Endodermal cell (in vitro differentiated cells): ENCODE measurements around the gene PM20D2. TPM values are rescaled to one million over a fixed set of nuclear protein-coding genes. Genes with fewer than 3 reads are reported as not detected.

Source experiments
- DNase-seq: peaks from one replicate; pipeline ENCODE4 v3.0.0-alpha.2; 2017
- H3K27ac ChIP-seq: 2 replicates; pipeline ENCODE4 v1.5.1; 2013; ENCODE audit warnings: mild to moderate bottlenecking, low read depth, low read length, moderate library complexity
- H3K27me3 ChIP-seq: 2 replicates; pipeline ENCODE4 v1.6.1; 2013; ENCODE audit warnings: mild to moderate bottlenecking, low read length, moderate library complexity; ENCODE audit not compliant: insufficient read depth, control insufficient read depth, poor library complexity, severe bottlenecking
- H3K36me3 ChIP-seq: 2 replicates; pipeline ENCODE4 v1.7.0; 2013; ENCODE audit warnings: mild to moderate bottlenecking, low read length, moderate library complexity; ENCODE audit not compliant: control insufficient read depth, insufficient read depth
- H3K4me1 ChIP-seq: one replicate; pipeline ENCODE4 v1.7.0; 2013; ENCODE audit warnings: low read length; ENCODE audit not compliant: control insufficient read depth, insufficient read depth
- H3K4me3 ChIP-seq: 2 replicates; pipeline ENCODE4 v1.5.1; 2013; ENCODE audit warnings: mild to moderate bottlenecking, low read length, moderate library complexity
- H3K9ac ChIP-seq: 2 replicates; pipeline ENCODE4 v1.6.1; 2013; ENCODE audit warnings: mild to moderate bottlenecking, low read length, moderate library complexity; ENCODE audit not compliant: poor library complexity, severe bottlenecking; ENCODE audit errors: extremely low read depth
- H3K9me3 ChIP-seq: 2 replicates; pipeline ENCODE4 v1.6.1; 2013; ENCODE audit warnings: mild to moderate bottlenecking, low read length, moderate library complexity; ENCODE audit not compliant: control insufficient read depth
- H3K27ac Mint-ChIP-seq: 2 replicates; pipeline ENCODE4 v1.8.0; 2020; ENCODE audit warnings: mixed read lengths
- H3K27me3 Mint-ChIP-seq: 2 replicates; pipeline ENCODE4 v1.8.0; 2021; ENCODE audit warnings: mild to moderate bottlenecking, mixed read lengths; ENCODE audit not compliant: insufficient read depth
- H3K36me3 Mint-ChIP-seq: 2 replicates; pipeline ENCODE4 v1.8.0; 2020; ENCODE audit warnings: low read depth, mixed read lengths
- H3K4me1 Mint-ChIP-seq: 2 replicates; pipeline ENCODE4 v1.8.0; 2020; ENCODE audit warnings: mixed read lengths
- H3K4me3 Mint-ChIP-seq: 2 replicates; pipeline ENCODE4 v1.8.0; 2020; ENCODE audit warnings: mild to moderate bottlenecking, moderate library complexity, mixed read lengths
- H3K9me3 Mint-ChIP-seq: 2 replicates; pipeline ENCODE4 v1.8.0; 2020; ENCODE audit warnings: mild to moderate bottlenecking, mixed read lengths
- WGBS, 2 experiments: methylation state at CpG; one replicate each; pipeline versions ENCODE4 v1.1.5 to v1.1.7; 2013; ENCODE audit warnings: missing lambda C conversion rate in 2 of 2, mixed read lengths in 1 of 2; ENCODE audit not compliant: insufficient coverage in 1 of 2, insufficient read length in 1 of 2; 5-methylcytosine and 5-hydroxymethylcytosine counted together
- total RNA-seq, 2 donors: library from RNA; stranded (reverse); fragmentation: NEBNext Ultra II Directional in 1 of 2; extraction: Animal tissue kit (Norgen Biotek cat#: 25700) in 1 of 2; gene quantifications; 2 replicates in 1 of 2; 3 replicates in 1 of 2; pipeline ENCODE4 v1.2.1, GENCODE V29; 2021
- TF ChIP-seq, protein P1 (sequence below): fragments of 200-600 bp; sonication (generic); conservative IDR thresholded peaks from 2 replicates; pipeline ENCODE4 v1.5.0; 2021; ENCODE audit warnings: antibody characterized with exemption, mild to moderate bottlenecking

The PM20D2 gene
- total RNA-seq, 2 donors from 2014 or later, result 5.1 to 8.5 TPM

DNA sequence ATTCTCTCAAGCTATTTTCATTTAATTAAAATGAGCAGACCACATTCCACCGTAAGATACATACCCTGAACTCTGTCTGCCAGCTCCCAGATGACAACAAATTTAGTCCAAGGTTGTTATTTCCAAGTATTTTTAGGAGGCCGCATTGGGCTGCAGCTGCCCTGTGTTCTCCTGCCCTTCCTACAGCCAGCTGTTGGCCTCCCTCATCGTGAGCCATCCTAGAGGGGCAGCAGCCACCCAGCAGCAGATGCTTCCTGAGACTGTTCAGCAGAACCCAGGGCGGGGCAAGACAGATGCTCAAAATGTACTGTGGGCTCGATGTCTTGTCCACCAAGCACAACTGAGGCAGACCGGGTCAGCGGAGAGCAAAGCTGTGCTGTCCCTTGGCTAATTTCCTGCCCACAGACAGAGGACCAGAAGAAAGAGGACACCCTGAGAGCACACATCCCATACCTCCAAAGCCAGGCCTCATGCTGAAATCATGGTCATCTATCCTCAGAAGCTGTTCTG, 54.9 kb downstream of the PM20D2 start:
- no peak overlapping the region for H3K4me3 Mint-ChIP-seq
- H3K36me3 ChIP-seq, result no peaks in the 10 kb centered on the region
- peaks cover 2% of the 10 kb centered on the region for H3K27me3 Mint-ChIP-seq
- 93 to 95% methylated on average over 7 of the region's 7 CpGs for WGBS, 2 experiments
- no peaks in the 10 kb centered on the region for H3K27me3 ChIP-seq
- no peak overlapping the region for H3K4me3 ChIP-seq
- no peak overlapping the region for H3K9ac ChIP-seq
- H3K4me1 ChIP-seq, result no peaks in the 10 kb centered on the region
- H3K4me1 Mint-ChIP-seq, result peaks cover 4% of the 10 kb centered on the region
- H3K9me3 ChIP-seq, result peaks cover under 1% of the 10 kb centered on the region
- H3K27ac ChIP-seq, result no peak overlapping the region
- H3K36me3 Mint-ChIP-seq, result no peaks in the 10 kb centered on the region
- no peak overlapping the region for H3K27ac Mint-ChIP-seq
- TF ChIP-seq, protein P1, sequence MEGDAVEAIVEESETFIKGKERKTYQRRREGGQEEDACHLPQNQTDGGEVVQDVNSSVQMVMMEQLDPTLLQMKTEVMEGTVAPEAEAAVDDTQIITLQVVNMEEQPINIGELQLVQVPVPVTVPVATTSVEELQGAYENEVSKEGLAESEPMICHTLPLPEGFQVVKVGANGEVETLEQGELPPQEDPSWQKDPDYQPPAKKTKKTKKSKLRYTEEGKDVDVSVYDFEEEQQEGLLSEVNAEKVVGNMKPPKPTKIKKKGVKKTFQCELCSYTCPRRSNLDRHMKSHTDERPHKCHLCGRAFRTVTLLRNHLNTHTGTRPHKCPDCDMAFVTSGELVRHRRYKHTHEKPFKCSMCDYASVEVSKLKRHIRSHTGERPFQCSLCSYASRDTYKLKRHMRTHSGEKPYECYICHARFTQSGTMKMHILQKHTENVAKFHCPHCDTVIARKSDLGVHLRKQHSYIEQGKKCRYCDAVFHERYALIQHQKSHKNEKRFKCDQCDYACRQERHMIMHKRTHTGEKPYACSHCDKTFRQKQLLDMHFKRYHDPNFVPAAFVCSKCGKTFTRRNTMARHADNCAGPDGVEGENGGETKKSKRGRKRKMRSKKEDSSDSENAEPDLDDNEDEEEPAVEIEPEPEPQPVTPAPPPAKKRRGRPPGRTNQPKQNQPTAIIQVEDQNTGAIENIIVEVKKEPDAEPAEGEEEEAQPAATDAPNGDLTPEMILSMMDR, result no peak
- DNase-seq, result no peak
- no peaks in the 10 kb centered on the region for H3K9me3 Mint-ChIP-seq

DNA sequence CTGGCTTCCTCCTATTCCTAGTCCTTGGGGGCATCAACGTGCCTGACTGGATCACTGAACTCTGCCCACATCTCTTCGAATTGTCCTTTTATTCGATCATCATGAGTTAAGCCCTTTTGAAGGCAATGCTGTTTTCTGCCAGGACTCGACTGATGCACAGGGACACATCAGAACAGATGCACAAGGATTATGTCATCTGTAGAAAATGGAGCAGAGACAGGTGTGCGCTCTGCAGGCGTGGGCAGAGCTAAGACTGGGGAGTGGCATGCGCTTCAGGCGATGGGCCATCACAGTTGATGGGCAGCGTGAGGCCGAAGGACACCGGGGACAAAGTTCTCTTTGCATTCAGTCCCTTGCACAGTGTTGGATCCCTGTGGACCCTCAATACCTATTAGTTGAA, 58.2 kb downstream of the PM20D2 start:
- no peaks in the 10 kb centered on the region for H3K4me1 ChIP-seq
- no peaks in the 10 kb centered on the region for H3K4me1 Mint-ChIP-seq
- H3K27me3 Mint-ChIP-seq, result peaks cover 2% of the 10 kb centered on the region
- H3K36me3 ChIP-seq, result no peaks in the 10 kb centered on the region
- no peaks in the 10 kb centered on the region for H3K36me3 Mint-ChIP-seq
- no peak overlapping the region for H3K9ac ChIP-seq
- H3K27ac Mint-ChIP-seq, result no peak overlapping the region
- no peaks in the 10 kb centered on the region for H3K9me3 ChIP-seq
- no peak for DNase-seq
- no peaks in the 10 kb centered on the region for H3K9me3 Mint-ChIP-seq
- TF ChIP-seq, protein P1, result no peak
- H3K27me3 ChIP-seq, result no peaks in the 10 kb centered on the region
- no peak overlapping the region for H3K27ac ChIP-seq
- H3K4me3 ChIP-seq, result no peak overlapping the region
- WGBS, 2 experiments, result 86 to 89% methylated on average over 8 to 11 of the region's 11 CpGs
- no peak overlapping the region for H3K4me3 Mint-ChIP-seq

DNA sequence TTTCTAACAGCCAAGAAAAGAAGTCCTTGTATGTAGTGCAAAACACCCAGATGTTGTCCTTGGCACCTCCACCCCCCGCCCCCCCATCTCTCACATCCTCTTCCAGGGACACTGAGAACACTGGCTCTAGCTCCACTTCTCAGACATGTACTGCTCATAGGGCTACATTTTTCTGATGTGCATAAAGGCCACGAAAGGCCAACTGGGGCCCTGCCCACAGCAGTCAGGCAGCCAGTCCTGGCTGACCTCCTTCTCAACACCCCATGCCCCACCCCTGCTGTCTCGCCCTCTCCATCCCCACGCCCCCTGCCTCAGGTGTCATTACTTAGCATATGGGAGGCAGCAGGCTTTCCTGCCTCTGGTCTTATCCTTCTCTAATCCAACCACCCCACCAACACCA, 60.0 kb downstream of the PM20D2 start:
- Mint-ChIP-seq H3K36me3 (no peaks in the 10 kb centered on the region), H3K4me3 (no peak overlapping the region), H3K27me3 (peaks cover 2% of the 10 kb centered on the region), H3K4me1 (no peaks in the 10 kb centered on the region), H3K27ac (no peak overlapping the region), H3K9me3 (no peaks in the 10 kb centered on the region)
- Histone ChIP-seq H3K4me3 (no peak overlapping the region), H3K9ac (no peak overlapping the region), H3K27ac (no peak overlapping the region), H3K9me3 (no peaks in the 10 kb centered on the region), H3K4me1 (no peaks in the 10 kb centered on the region), H3K36me3 (no peaks in the 10 kb centered on the region), H3K27me3 (no peaks in the 10 kb centered on the region)
- DNase-seq, result peak; percentile 68
- 71% methylated on average over 4 of the region's 4 CpGs; no CpG with 5 or more reads in 1 of the 2 experiments for WGBS, 2 experiments
- TF ChIP-seq, protein P1, result no peak
